TTC549 (cell line): ENCODE measurements around the gene ATG16L1.
"Not testable (repeated sequence)": the region's sequence is repeated elsewhere in the genome, so short reads cannot be mapped to it uniquely, and the experiment has no call there.

ENCODE experiments used
- FAIRE-seq: peaks from 2 replicates; lab custom pipeline; 2012; peaks lifted over from hg19 to GRCh38; lab: Jason Lieb, UNC

The ATG16L1 gene

GRCh38 chr2:233334915-233335314, 83.4 kb downstream of the ATG16L1 start:
- no peak for FAIRE-seq

- FAIRE-seq: not testable (repeated sequence)
Measured at GRCh38 chr2:233336091-233336490, 84.6 kb downstream of the ATG16L1 start.

GRCh38 chr2:233336541-233336940, 85.1 kb downstream of the ATG16L1 start:
- FAIRE-seq: no peak

GRCh38 chr2:233338046-233338445, 86.6 kb downstream of the ATG16L1 start:
- no peak for FAIRE-seq

- FAIRE-seq: no peak
Measured at GRCh38 chr2:233338812-233339368, 87.4 kb downstream of the ATG16L1 start.

GRCh38 chr2:233339427-233339826, 88.0 kb downstream of the ATG16L1 start:
- no peak for FAIRE-seq

- no peak for FAIRE-seq
Measured at GRCh38 chr2:233341296-233341695, 89.8 kb downstream of the ATG16L1 start.

- no peak for FAIRE-seq
Measured at GRCh38 chr2:233342301-233342700, 90.8 kb downstream of the ATG16L1 start.

- FAIRE-seq: no peak
Measured at GRCh38 chr2:233343171-233343705, 91.8 kb downstream of the ATG16L1 start.
